Activated naive CD8-positive, alpha-beta T cell treated with anti-CD3 and anti-CD28 coated beads, Interleukin-2, amount 50 U/mL, for 24 hours (primary cell): ENCODE results near the gene KRTAP2-2.
A peak's percentile ranks its signal among the peaks of the same experiment; 100 is the strongest.
"Not testable (repeated sequence)": the region's sequence is repeated elsewhere in the genome, so short reads cannot be mapped to it uniquely, and the experiment has no call there.

Experiments
- ATAC-seq: fragments of 150-1000 bp; cut with Tn5 transposase; one replicate; pipeline ENCODE4 v1.10.0; 2021
- DNase-seq: peaks from one replicate; pipeline ENCODE4 v3.0.0; 2021
- H3K27ac Mint-ChIP-seq: one replicate; pipeline ENCODE4 v1.8.0; 2021; ENCODE audit warnings: mild to moderate bottlenecking, mixed read lengths
- H3K27me3 Mint-ChIP-seq: one replicate; pipeline ENCODE4 v1.8.0; 2021; ENCODE audit warnings: mixed read lengths
- H3K36me3 Mint-ChIP-seq: one replicate; pipeline ENCODE4 v1.8.0; 2021; ENCODE audit warnings: low read depth, mixed read lengths
- H3K4me1 Mint-ChIP-seq: one replicate; pipeline ENCODE4 v1.8.0; 2021; ENCODE audit warnings: mixed read lengths
- H3K4me3 Mint-ChIP-seq: one replicate; pipeline ENCODE4 v1.8.0; 2021; ENCODE audit warnings: mild to moderate bottlenecking, moderate library complexity, mixed read lengths
- H3K9me3 Mint-ChIP-seq: one replicate; pipeline ENCODE4 v1.8.0; 2021; ENCODE audit warnings: mixed read lengths

The KRTAP2-2 gene

GRCh38 chr17:41073676-41074075 lies 18.6 kb upstream of the KRTAP2-2 start:
- Mint-ChIP-seq H3K27me3 (peaks cover 23% of the 10 kb centered on the region), H3K9me3 (no peaks in the 10 kb centered on the region), H3K27ac (no peak overlapping the region), H3K4me3 (no peak overlapping the region), H3K36me3 (no peaks in the 10 kb centered on the region), H3K4me1 (no peaks in the 10 kb centered on the region)
- ATAC-seq = no peak
- DNase-seq = no peak

GRCh38 chr17:41071606-41072360 lies 16.8 kb upstream of the KRTAP2-2 start:
- no peak for DNase-seq
- Mint-ChIP-seq H3K4me1 (no peaks in the 10 kb centered on the region), H3K4me3 (no peak overlapping the region), H3K9me3 (no peaks in the 10 kb centered on the region), H3K27me3 (peaks cover 17% of the 10 kb centered on the region), H3K36me3 (no peaks in the 10 kb centered on the region), H3K27ac (no peak overlapping the region)
- ATAC-seq = no peak

GRCh38 chr17:41069031-41069430 lies 14.0 kb upstream of the KRTAP2-2 start:
- DNase-seq = no peak
- Mint-ChIP-seq H3K4me3 (no peak overlapping the region), H3K27ac (no peak overlapping the region), H3K9me3 (no peaks in the 10 kb centered on the region), H3K4me1 (no peaks in the 10 kb centered on the region), H3K27me3 (no peaks in the 10 kb centered on the region), H3K36me3 (no peaks in the 10 kb centered on the region)
- no peak for ATAC-seq

- no peak overlapping the region for H3K4me3 Mint-ChIP-seq
- no peaks in the 10 kb centered on the region for H3K36me3 Mint-ChIP-seq
- DNase-seq = no peak
- no peak overlapping the region for H3K27ac Mint-ChIP-seq
- H3K4me1 Mint-ChIP-seq = no peaks in the 10 kb centered on the region
- ATAC-seq = no peak
- H3K27me3 Mint-ChIP-seq = no peaks in the 10 kb centered on the region
- no peaks in the 10 kb centered on the region for H3K9me3 Mint-ChIP-seq
Measured at GRCh38 chr17:41067281-41067680, 12.3 kb upstream of the KRTAP2-2 start.

GRCh38 chr17:41065829-41066624 lies 11.0 kb upstream of the KRTAP2-2 start, which contains the start of gene KRTAP2-4:
KRTAP2-4 (minus strand) TSS chr17:41065879; CDS start chr17:41065845, 34 bp downstream.
- ATAC-seq = peak; percentile 40
- no peak for DNase-seq
- Mint-ChIP-seq H3K9me3 (no peaks in the 10 kb centered on the region), H3K36me3 (no peaks in the 10 kb centered on the region), H3K27me3 (peaks cover 2% of the 10 kb centered on the region), H3K4me1 (no peaks in the 10 kb centered on the region), H3K27ac (no peak within 1 kb of the TSS), H3K4me3 (no peak within 1 kb of the TSS)

- H3K27me3 Mint-ChIP-seq, H3K36me3 Mint-ChIP-seq, ATAC-seq, H3K4me1 Mint-ChIP-seq, H3K27ac Mint-ChIP-seq, DNase-seq, H3K4me3 Mint-ChIP-seq, H3K9me3 Mint-ChIP-seq: not testable (repeated sequence)
Measured at GRCh38 chr17:41065016-41065689, 10.1 kb upstream of the KRTAP2-2 start.

- no peaks in the 10 kb centered on the region for H3K9me3 Mint-ChIP-seq
- no peak for ATAC-seq
- peaks cover 14% of the 10 kb centered on the region for H3K27me3 Mint-ChIP-seq
- no peak overlapping the region for H3K4me3 Mint-ChIP-seq
- no peak for DNase-seq
- no peak overlapping the region for H3K27ac Mint-ChIP-seq
- no peaks in the 10 kb centered on the region for H3K4me1 Mint-ChIP-seq
- H3K36me3 Mint-ChIP-seq = no peaks in the 10 kb centered on the region
Measured at GRCh38 chr17:41064301-41064700, 9.3 kb upstream of the KRTAP2-2 start.

GRCh38 chr17:41063449-41063848 lies 8.4 kb upstream of the KRTAP2-2 start:
- H3K4me3 Mint-ChIP-seq = no peak overlapping the region

GRCh38 chr17:41061964-41062363 lies 6.9 kb upstream of the KRTAP2-2 start:
- no peak for DNase-seq
- H3K4me1 Mint-ChIP-seq = no peaks in the 10 kb centered on the region
- H3K9me3 Mint-ChIP-seq = no peaks in the 10 kb centered on the region
- no peaks in the 10 kb centered on the region for H3K36me3 Mint-ChIP-seq
- H3K27me3 Mint-ChIP-seq = peaks cover 30% of the 10 kb centered on the region
- H3K4me3 Mint-ChIP-seq = no peak overlapping the region
- ATAC-seq = no peak
- no peak overlapping the region for H3K27ac Mint-ChIP-seq

More at GRCh38 chr17:41063449-41063848, 8.4 kb upstream of the KRTAP2-2 start:
- Mint-ChIP-seq H3K27ac (no peak overlapping the region), H3K36me3 (no peaks in the 10 kb centered on the region), H3K27me3 (peaks cover 18% of the 10 kb centered on the region), H3K9me3 (no peaks in the 10 kb centered on the region), H3K4me1 (no peaks in the 10 kb centered on the region)
- DNase-seq (no peak), ATAC-seq (no peak)

GRCh38 chr17:41060052-41060604 lies 5.1 kb upstream of the KRTAP2-2 start, which contains the start of gene KRTAP2-3:
KRTAP2-3 (minus strand) TSS chr17:41060114; CDS start chr17:41060050, 64 bp downstream.
- H3K27me3 Mint-ChIP-seq = peaks cover 33% of the 10 kb centered on the region

GRCh38 chr17:41059276-41060051 lies 4.4 kb upstream of the KRTAP2-2 start:
- H3K27ac Mint-ChIP-seq, ATAC-seq, H3K4me3 Mint-ChIP-seq, DNase-seq, H3K36me3 Mint-ChIP-seq, H3K4me1 Mint-ChIP-seq, H3K9me3 Mint-ChIP-seq: not testable (repeated sequence)
- H3K27me3 Mint-ChIP-seq = peaks cover 33% of the 10 kb centered on the region

More at GRCh38 chr17:41060052-41060604, 5.1 kb upstream of the KRTAP2-2 start, which contains the start of gene KRTAP2-3:
- H3K9me3 Mint-ChIP-seq = no peaks in the 10 kb centered on the region
- H3K4me1 Mint-ChIP-seq = no peaks in the 10 kb centered on the region
- no peak within 1 kb of the TSS for H3K27ac Mint-ChIP-seq
- H3K4me3 Mint-ChIP-seq = no peak within 1 kb of the TSS
- no peaks in the 10 kb centered on the region for H3K36me3 Mint-ChIP-seq
- no peak for DNase-seq
- ATAC-seq = no peak

- DNase-seq (no peak), ATAC-seq (no peak)
- Mint-ChIP-seq H3K4me1 (no peaks in the 10 kb centered on the region), H3K9me3 (no peaks in the 10 kb centered on the region), H3K27me3 (peaks cover 33% of the 10 kb centered on the region), H3K36me3 (no peaks in the 10 kb centered on the region), H3K27ac (no peak overlapping the region), H3K4me3 (no peak overlapping the region)
Measured at GRCh38 chr17:41058741-41059140, 3.7 kb upstream of the KRTAP2-2 start.

- no peak overlapping the region for H3K27ac Mint-ChIP-seq
- ATAC-seq (no peak), DNase-seq (no peak)
- no peaks in the 10 kb centered on the region for H3K4me1 Mint-ChIP-seq
- H3K36me3 Mint-ChIP-seq = no peaks in the 10 kb centered on the region
- H3K27me3 Mint-ChIP-seq = peaks cover 33% of the 10 kb centered on the region
- no peak overlapping the region for H3K4me3 Mint-ChIP-seq
- no peaks in the 10 kb centered on the region for H3K9me3 Mint-ChIP-seq
Measured at GRCh38 chr17:41057547-41057946, 2.5 kb upstream of the KRTAP2-2 start.

GRCh38 chr17:41054556-41054955 lies 474 bp downstream of the KRTAP2-2 start:
- H3K27ac Mint-ChIP-seq, H3K9me3 Mint-ChIP-seq, H3K36me3 Mint-ChIP-seq, H3K4me1 Mint-ChIP-seq, H3K4me3 Mint-ChIP-seq, DNase-seq, ATAC-seq: not testable (repeated sequence)
- peaks cover 21% of the 10 kb centered on the region for H3K27me3 Mint-ChIP-seq
